ENCODE results near the gene PDE6D.

DNA sequence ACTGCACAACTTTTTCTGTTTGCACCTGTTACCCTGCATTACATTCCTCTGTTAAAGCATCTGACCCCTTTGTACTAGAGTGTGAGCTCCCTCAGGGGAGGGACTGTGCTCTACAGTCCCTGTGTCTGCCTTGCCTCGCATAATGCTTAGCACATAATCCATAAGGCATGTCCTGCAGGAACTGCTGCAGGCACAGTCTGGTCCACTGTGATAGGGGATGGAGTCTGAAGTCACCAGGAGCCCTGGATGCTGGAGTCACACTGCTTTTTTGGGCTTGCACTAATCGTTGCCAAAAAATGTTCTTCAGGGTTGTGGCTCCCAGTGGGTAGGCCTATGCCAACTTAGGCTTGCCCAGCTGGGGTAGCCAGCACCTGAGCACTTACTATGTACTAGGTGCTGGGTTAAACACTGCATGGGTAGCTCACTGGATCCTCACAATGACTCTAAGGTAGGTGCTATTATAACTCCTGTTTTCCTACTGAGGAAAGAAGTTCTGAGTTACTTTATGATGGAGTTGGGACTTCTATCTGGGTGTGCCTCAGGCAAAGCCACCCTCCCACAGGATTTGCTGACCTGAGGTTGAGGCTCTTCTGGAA, 38.5 kb upstream of the PDE6D start:
- TF ChIP-seq, protein P1, sequence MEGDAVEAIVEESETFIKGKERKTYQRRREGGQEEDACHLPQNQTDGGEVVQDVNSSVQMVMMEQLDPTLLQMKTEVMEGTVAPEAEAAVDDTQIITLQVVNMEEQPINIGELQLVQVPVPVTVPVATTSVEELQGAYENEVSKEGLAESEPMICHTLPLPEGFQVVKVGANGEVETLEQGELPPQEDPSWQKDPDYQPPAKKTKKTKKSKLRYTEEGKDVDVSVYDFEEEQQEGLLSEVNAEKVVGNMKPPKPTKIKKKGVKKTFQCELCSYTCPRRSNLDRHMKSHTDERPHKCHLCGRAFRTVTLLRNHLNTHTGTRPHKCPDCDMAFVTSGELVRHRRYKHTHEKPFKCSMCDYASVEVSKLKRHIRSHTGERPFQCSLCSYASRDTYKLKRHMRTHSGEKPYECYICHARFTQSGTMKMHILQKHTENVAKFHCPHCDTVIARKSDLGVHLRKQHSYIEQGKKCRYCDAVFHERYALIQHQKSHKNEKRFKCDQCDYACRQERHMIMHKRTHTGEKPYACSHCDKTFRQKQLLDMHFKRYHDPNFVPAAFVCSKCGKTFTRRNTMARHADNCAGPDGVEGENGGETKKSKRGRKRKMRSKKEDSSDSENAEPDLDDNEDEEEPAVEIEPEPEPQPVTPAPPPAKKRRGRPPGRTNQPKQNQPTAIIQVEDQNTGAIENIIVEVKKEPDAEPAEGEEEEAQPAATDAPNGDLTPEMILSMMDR (conservative IDR thresholded peaks at IDR 0.05; ENCODE audit: low read depth, low read length), result no peak
- no peak for TF ChIP-seq EZH2phosphoT487 (IDR thresholded peaks at IDR 0.05; ENCODE audit: borderline replicate concordance, low read length)
- TF ChIP-seq EZH2 (IDR thresholded peaks at IDR 0.05; ENCODE audit: low read length, unreplicated experiment), result no peak

Measured in PC-3 (cell line).